A673 (cell line): ENCODE data around the gene CST6.

Experiments used
- EZH2 ChIP-seq: fragments of 200-600 bp; sonication (generic); IDR thresholded peaks from 2 replicates; pipeline ENCODE4 v1.6.1; 2017; ENCODE audit warnings: borderline replicate concordance, low read depth, mild to moderate bottlenecking, mixed read lengths, antibody characterized with exemption, low read length; ENCODE audit not compliant: poor library complexity, severe bottlenecking
- TF ChIP-seq, protein P1 (sequence below): fragments of 300-800, 200-600 bp; sonication (generic); conservative IDR thresholded peaks from 2 replicates; pipeline ENCODE4 v1.5.1; 2017; ENCODE audit warnings: low read depth, mild to moderate bottlenecking, antibody characterized with exemption, low read length, moderate library complexity, mixed read lengths

DNA sequence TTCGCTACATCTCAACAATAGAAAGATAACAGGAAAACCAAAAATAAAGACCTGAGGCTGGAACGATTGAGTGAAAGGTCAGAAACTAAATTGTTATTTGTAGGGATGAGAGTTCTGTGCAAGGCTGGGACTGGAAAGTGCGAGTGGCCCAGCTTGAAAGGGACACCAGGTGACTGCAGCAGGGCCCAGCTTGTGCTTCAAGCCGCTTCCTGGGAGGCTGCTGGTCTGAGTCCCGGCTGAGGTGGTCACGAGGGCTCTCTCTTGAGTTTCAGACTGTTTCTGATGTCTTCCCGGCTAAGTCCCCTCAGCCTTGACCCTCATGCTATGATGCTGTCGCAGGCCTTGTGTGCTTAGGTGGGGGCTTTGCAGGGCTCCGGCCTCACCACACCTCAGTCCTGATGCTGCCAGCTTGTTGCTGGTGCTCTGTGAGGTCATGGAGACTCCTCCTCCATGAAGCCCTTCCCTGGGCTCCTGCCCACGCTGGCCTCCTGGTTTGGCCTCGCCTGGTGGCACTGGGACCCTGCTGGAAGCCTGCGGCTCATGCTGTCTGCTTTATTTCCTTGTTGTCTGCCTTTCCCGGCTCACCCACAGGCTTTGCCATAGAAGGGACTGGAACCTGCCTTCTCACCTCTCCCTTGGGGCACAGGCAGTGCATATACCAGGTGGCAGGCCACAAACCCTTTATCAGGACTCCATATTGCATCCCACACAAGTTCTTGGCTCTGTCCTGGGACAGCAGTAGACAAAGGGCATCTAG, 5.5 kb upstream of the CST6 start:
- TF ChIP-seq, protein P1, sequence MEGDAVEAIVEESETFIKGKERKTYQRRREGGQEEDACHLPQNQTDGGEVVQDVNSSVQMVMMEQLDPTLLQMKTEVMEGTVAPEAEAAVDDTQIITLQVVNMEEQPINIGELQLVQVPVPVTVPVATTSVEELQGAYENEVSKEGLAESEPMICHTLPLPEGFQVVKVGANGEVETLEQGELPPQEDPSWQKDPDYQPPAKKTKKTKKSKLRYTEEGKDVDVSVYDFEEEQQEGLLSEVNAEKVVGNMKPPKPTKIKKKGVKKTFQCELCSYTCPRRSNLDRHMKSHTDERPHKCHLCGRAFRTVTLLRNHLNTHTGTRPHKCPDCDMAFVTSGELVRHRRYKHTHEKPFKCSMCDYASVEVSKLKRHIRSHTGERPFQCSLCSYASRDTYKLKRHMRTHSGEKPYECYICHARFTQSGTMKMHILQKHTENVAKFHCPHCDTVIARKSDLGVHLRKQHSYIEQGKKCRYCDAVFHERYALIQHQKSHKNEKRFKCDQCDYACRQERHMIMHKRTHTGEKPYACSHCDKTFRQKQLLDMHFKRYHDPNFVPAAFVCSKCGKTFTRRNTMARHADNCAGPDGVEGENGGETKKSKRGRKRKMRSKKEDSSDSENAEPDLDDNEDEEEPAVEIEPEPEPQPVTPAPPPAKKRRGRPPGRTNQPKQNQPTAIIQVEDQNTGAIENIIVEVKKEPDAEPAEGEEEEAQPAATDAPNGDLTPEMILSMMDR, result no peak
- no peak for TF ChIP-seq EZH2
